Measurements from ENCODE around the gene NACC2.

NACC2 gene

GRCh38 chr9:136119061-136119882 is 24.2 kb upstream of the NACC2 start:
- peaks cover 37% of the 10 kb centered on the region for H3K36me3 Mint-ChIP-seq (ENCODE audit: low read depth)
- peaks cover 13% of the 10 kb centered on the region for H3K27me3 Mint-ChIP-seq
- H3K27ac Mint-ChIP-seq, result peak overlapping the region; percentile 80
- intact Hi-C loops (cut with micrococcal nuclease), result loop anchor here (1.0 to 5.0 kb wide), 3 partner anchors 24 to 152 kb away; partner anchors contain the start of gene NACC2
- peaks cover 41% of the 10 kb centered on the region for H3K4me1 Mint-ChIP-seq (ENCODE audit: low read depth)
- no peaks in the 10 kb centered on the region for H3K9me3 Mint-ChIP-seq
- H3K4me3 Mint-ChIP-seq, result peak overlapping the region; percentile 74

- Mint-ChIP-seq H3K9me3 (no peaks in the 10 kb centered on the region), H3K4me1 (ENCODE audit: low read depth) (peaks cover 49% of the 10 kb centered on the region), H3K4me3 (peak within 1 kb of the TSS; percentile 76), H3K27ac (peak within 1 kb of the TSS; percentile 82), H3K36me3 (ENCODE audit: low read depth) (peaks cover 45% of the 10 kb centered on the region), H3K27me3 (peaks cover 5% of the 10 kb centered on the region)
- intact Hi-C loops (cut with micrococcal nuclease), result loop anchor here (1.0 to 5.0 kb wide), 3 partner anchors 24 to 151 kb away; partner anchors contain the start of gene NACC2
These were observed 23.4 kb upstream of the NACC2 start, which contains the start of gene TMEM250 for GRCh38 chr9:136118320-136119060. Gene TMEM250, minus strand, starts transcription at chr9:136118875. Its CDS starts 1,975 bp downstream, at chr9:136116900.

- peak overlapping the region; percentile 76 for H3K4me3 Mint-ChIP-seq
- peak overlapping the region; percentile 82 for H3K27ac Mint-ChIP-seq
- no peaks in the 10 kb centered on the region for H3K9me3 Mint-ChIP-seq
- intact Hi-C loops (cut with micrococcal nuclease), result loop anchor here (2.0 to 5.0 kb wide), 2 partner anchors 23 to 41 kb away; partner anchors contain the start of gene NACC2
- H3K4me1 Mint-ChIP-seq (ENCODE audit: low read depth), result peaks cover 53% of the 10 kb centered on the region
- peaks cover 3% of the 10 kb centered on the region for H3K27me3 Mint-ChIP-seq
- H3K36me3 Mint-ChIP-seq (ENCODE audit: low read depth), result peaks cover 48% of the 10 kb centered on the region
These were observed 22.8 kb upstream of the NACC2 start for GRCh38 chr9:136117916-136118319.

GRCh38 chr9:136117291-136117915 is 22.3 kb upstream of the NACC2 start:
- peaks cover under 1% of the 10 kb centered on the region for H3K27me3 Mint-ChIP-seq
- peak overlapping the region; percentile 82 for H3K27ac Mint-ChIP-seq
- peaks cover 48% of the 10 kb centered on the region for H3K36me3 Mint-ChIP-seq (ENCODE audit: low read depth)
- H3K4me3 Mint-ChIP-seq, result peak overlapping the region; percentile 76
- peaks cover 47% of the 10 kb centered on the region for H3K4me1 Mint-ChIP-seq (ENCODE audit: low read depth)
- H3K9me3 Mint-ChIP-seq, result no peaks in the 10 kb centered on the region
- intact Hi-C loops (cut with micrococcal nuclease), result loop anchor here (5.0 kb wide), 1 partner anchor 40 kb away; no protein-coding TSS in a partner anchor

GRCh38 chr9:136116360-136117098 is 21.4 kb upstream of the NACC2 start:
- Mint-ChIP-seq H3K27me3 (peaks cover 1% of the 10 kb centered on the region), H3K9me3 (no peaks in the 10 kb centered on the region), H3K4me1 (ENCODE audit: low read depth) (peaks cover 43% of the 10 kb centered on the region), H3K36me3 (ENCODE audit: low read depth) (peaks cover 48% of the 10 kb centered on the region), H3K27ac (peak overlapping the region; percentile 59), H3K4me3 (peak overlapping the region; percentile 32)
- intact Hi-C loops (cut with micrococcal nuclease), result loop anchor here (5.0 kb wide), 1 partner anchor 39 kb away; no protein-coding TSS in a partner anchor

- peak overlapping the region; percentile 59 for H3K27ac Mint-ChIP-seq
- intact Hi-C loops (cut with micrococcal nuclease), result loop anchor here (5.0 kb wide), 1 partner anchor 38 kb away; no protein-coding TSS in a partner anchor
- peaks cover 7% of the 10 kb centered on the region for H3K27me3 Mint-ChIP-seq
- peaks cover 50% of the 10 kb centered on the region for H3K4me1 Mint-ChIP-seq (ENCODE audit: low read depth)
- H3K9me3 Mint-ChIP-seq, result no peaks in the 10 kb centered on the region
- peaks cover 48% of the 10 kb centered on the region for H3K36me3 Mint-ChIP-seq (ENCODE audit: low read depth)
- H3K4me3 Mint-ChIP-seq, result no peak overlapping the region
These were observed 20.7 kb upstream of the NACC2 start for GRCh38 chr9:136115641-136116359.

- Mint-ChIP-seq H3K36me3 (ENCODE audit: low read depth) (peaks cover 48% of the 10 kb centered on the region), H3K4me1 (ENCODE audit: low read depth) (peaks cover 56% of the 10 kb centered on the region), H3K27me3 (peaks cover 9% of the 10 kb centered on the region), H3K9me3 (no peaks in the 10 kb centered on the region), H3K4me3 (no peak overlapping the region), H3K27ac (no peak overlapping the region)
- intact Hi-C loops (cut with micrococcal nuclease), result loop anchor here (5.0 kb wide), 1 partner anchor 38 kb away; no protein-coding TSS in a partner anchor
These were observed 20.1 kb upstream of the NACC2 start for GRCh38 chr9:136115206-136115605.

- Mint-ChIP-seq H3K27ac (no peak overlapping the region), H3K27me3 (peaks cover 11% of the 10 kb centered on the region), H3K4me3 (no peak overlapping the region), H3K4me1 (ENCODE audit: low read depth) (peaks cover 62% of the 10 kb centered on the region), H3K9me3 (no peaks in the 10 kb centered on the region), H3K36me3 (ENCODE audit: low read depth) (peaks cover 48% of the 10 kb centered on the region)
- intact Hi-C loops (cut with micrococcal nuclease), result loop anchor here (5.0 kb wide), 1 partner anchor 37 kb away; no protein-coding TSS in a partner anchor
These were observed 19.5 kb upstream of the NACC2 start for GRCh38 chr9:136114610-136115009.

- no peaks in the 10 kb centered on the region for H3K9me3 Mint-ChIP-seq
- H3K4me1 Mint-ChIP-seq (ENCODE audit: low read depth), result peaks cover 79% of the 10 kb centered on the region
- H3K36me3 Mint-ChIP-seq (ENCODE audit: low read depth), result peaks cover 44% of the 10 kb centered on the region
- peaks cover 28% of the 10 kb centered on the region for H3K27me3 Mint-ChIP-seq
- no peak overlapping the region for H3K4me3 Mint-ChIP-seq
- intact Hi-C loops (cut with micrococcal nuclease), result no loop called here
- H3K27ac Mint-ChIP-seq, result peak overlapping the region; percentile 91
These were observed 17.5 kb upstream of the NACC2 start for GRCh38 chr9:136112541-136112940.

- peaks cover 38% of the 10 kb centered on the region for H3K36me3 Mint-ChIP-seq (ENCODE audit: low read depth)
- H3K4me1 Mint-ChIP-seq (ENCODE audit: low read depth), result peaks cover 79% of the 10 kb centered on the region
- intact Hi-C loops (cut with micrococcal nuclease), result loop anchor here (2.0 kb wide), 1 partner anchor 17 kb away; the partner anchor contains the start of gene NACC2
- no peak overlapping the region for H3K4me3 Mint-ChIP-seq
- H3K9me3 Mint-ChIP-seq, result no peaks in the 10 kb centered on the region
- H3K27ac Mint-ChIP-seq, result peak overlapping the region; percentile 91
- peaks cover 35% of the 10 kb centered on the region for H3K27me3 Mint-ChIP-seq
These were observed 16.8 kb upstream of the NACC2 start for GRCh38 chr9:136111910-136112309.

- Mint-ChIP-seq H3K4me1 (ENCODE audit: low read depth) (peaks cover 73% of the 10 kb centered on the region), H3K27me3 (peaks cover 41% of the 10 kb centered on the region), H3K36me3 (ENCODE audit: low read depth) (peaks cover 30% of the 10 kb centered on the region), H3K27ac (peak overlapping the region; percentile 91), H3K9me3 (no peaks in the 10 kb centered on the region), H3K4me3 (peak overlapping the region; percentile 7)
- intact Hi-C loops (cut with micrococcal nuclease), result loop anchor here (2.0 kb wide), 1 partner anchor 16 kb away; the partner anchor contains the start of gene NACC2
These were observed 16.1 kb upstream of the NACC2 start for GRCh38 chr9:136111190-136111589.

Measured in dendritic cell treated with granulocyte-macrophage colony-stimulating factor and Interleukin-4, amounts not matched to agents 40 ng/mL and 50 ng/mL, for 4 days (primary cell).